OCI-LY3 (cell line): ENCODE measurements around the gene ST6GAL1.

Experiments
- EZH2phosphoT487 ChIP-seq: fragments of 200-600 bp; shearing (Covaris generic); IDR thresholded peaks from 2 replicates; pipeline ENCODE4 v1.6.1; 2018; ENCODE audit warnings: antibody characterized with exemption, mixed run types, low read depth
- TF ChIP-seq, protein P1 (sequence below): fragments of 200-600, 300-600 bp; sonication (generic); IDR thresholded peaks from 2 replicates; pipeline ENCODE4 v1.5.1; 2014; ENCODE audit warnings: antibody characterized with exemption, low read length, low read depth

DNA sequence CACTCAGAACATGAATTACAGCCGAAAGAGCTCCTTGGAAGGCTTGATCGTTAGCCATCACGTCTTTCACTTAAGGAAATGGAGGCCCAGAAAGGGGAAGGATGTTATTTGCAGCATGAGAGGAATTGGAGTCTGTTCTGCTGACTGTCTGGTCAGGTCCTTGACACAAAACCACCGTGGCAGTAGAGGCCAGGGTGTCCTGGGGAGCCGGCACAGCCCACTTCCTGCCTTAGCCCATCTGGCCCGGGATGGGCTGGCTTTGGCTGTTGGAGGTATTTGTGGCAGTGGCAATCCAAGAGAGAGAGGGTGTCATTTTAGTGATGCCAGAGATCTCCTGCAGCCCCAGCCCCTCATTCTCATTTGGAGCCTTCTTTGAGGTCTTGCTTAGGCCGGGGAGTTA is 37.4 kb downstream of the ST6GAL1 start:
- TF ChIP-seq, protein P1, sequence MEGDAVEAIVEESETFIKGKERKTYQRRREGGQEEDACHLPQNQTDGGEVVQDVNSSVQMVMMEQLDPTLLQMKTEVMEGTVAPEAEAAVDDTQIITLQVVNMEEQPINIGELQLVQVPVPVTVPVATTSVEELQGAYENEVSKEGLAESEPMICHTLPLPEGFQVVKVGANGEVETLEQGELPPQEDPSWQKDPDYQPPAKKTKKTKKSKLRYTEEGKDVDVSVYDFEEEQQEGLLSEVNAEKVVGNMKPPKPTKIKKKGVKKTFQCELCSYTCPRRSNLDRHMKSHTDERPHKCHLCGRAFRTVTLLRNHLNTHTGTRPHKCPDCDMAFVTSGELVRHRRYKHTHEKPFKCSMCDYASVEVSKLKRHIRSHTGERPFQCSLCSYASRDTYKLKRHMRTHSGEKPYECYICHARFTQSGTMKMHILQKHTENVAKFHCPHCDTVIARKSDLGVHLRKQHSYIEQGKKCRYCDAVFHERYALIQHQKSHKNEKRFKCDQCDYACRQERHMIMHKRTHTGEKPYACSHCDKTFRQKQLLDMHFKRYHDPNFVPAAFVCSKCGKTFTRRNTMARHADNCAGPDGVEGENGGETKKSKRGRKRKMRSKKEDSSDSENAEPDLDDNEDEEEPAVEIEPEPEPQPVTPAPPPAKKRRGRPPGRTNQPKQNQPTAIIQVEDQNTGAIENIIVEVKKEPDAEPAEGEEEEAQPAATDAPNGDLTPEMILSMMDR, result no peak
- no peak for TF ChIP-seq EZH2phosphoT487
